HepG2 (cell line): ENCODE measurements around the gene PODXL2. TPM values are rescaled to one million over a fixed set of nuclear protein-coding genes. Genes with fewer than 3 reads are reported as not detected.

Source experiments
- CENPT ChIP-seq: sonication (generic); formaldehyde crosslinking; IDR thresholded peaks from 2 replicates; pipeline ENCODE4 v1.8.0; 2022; ENCODE audit warnings: low read depth, mild to moderate bottlenecking, moderate library complexity, missing genetic modification reagents
- DNMT3B ChIP-seq: conservative IDR thresholded peaks from 2 replicates; pipeline ENCODE4 v1.6.1; 2016; ENCODE audit warnings: missing biosample characterization, control low read depth
- KDM6A ChIP-seq: IDR thresholded peaks from 2 replicates; pipeline ENCODE4 v1.6.1; 2016; ENCODE audit warnings: low read depth
- REXO4 ChIP-seq: sonication (generic); formaldehyde crosslinking; IDR thresholded peaks from 2 replicates; pipeline ENCODE4 v1.8.0; 2022; ENCODE audit warnings: missing genetic modification reagents, mild to moderate bottlenecking, borderline replicate concordance
- RXRA ChIP-seq: sonication (generic); formaldehyde crosslinking; IDR thresholded peaks from 2 replicates; pipeline ENCODE4 v1.5.1; 2020; ENCODE audit warnings: missing genetic modification reagents
- TCF12 ChIP-seq, 2 experiments: fragments of 450-650 bp in 1 of 2; sonication (generic) in 1 of 2; formaldehyde crosslinking in 1 of 2; IDR thresholded peaks; 2 replicates each; pipeline versions ENCODE4 v1.6.1 to v1.8.0; 2017 to 2022; ENCODE audit warnings: antibody characterized with exemption in 1 of 2, mild to moderate bottlenecking in 1 of 2, missing genetic modification reagents in 1 of 2, moderate library complexity in 1 of 2
- ZEB1 ChIP-seq: IDR thresholded peaks from 2 replicates; pipeline ENCODE4 v1.6.1; 2012; ENCODE audit warnings: mild to moderate bottlenecking, low read depth, inconsistent platforms; ENCODE audit not compliant: insufficient replicate concordance
- ZFP1 ChIP-seq: IDR thresholded peaks from 2 replicates; pipeline ENCODE4 v1.6.1; 2016
- ZNF142 ChIP-seq: sonication (generic); formaldehyde crosslinking; IDR thresholded peaks from 2 replicates; pipeline ENCODE4 v1.4.0; 2020; ENCODE audit warnings: missing genetic modification reagents
- ZNF318 ChIP-seq: sonication (generic); formaldehyde crosslinking; IDR thresholded peaks from 2 replicates; pipeline ENCODE4 v1.4.0; 2020; ENCODE audit warnings: mild to moderate bottlenecking, missing genetic modification reagents
- ZNF354B ChIP-seq: sonication (generic); formaldehyde crosslinking; IDR thresholded peaks from 2 replicates; pipeline ENCODE4 v1.8.0; 2022; ENCODE audit warnings: mild to moderate bottlenecking, missing genetic modification reagents
- ZNF382 ChIP-seq: sonication (generic); formaldehyde crosslinking; IDR thresholded peaks from 2 replicates; pipeline ENCODE4 v1.5.0; 2020; ENCODE audit warnings: missing genetic modification reagents, mild to moderate bottlenecking, borderline replicate concordance
- ZNF660 ChIP-seq: sonication (generic); formaldehyde crosslinking; IDR thresholded peaks from 2 replicates; pipeline ENCODE4 v1.5.1; 2020; ENCODE audit warnings: mild to moderate bottlenecking, low read depth, missing genetic modification reagents, borderline replicate concordance
- ZNF740 ChIP-seq: sonication (generic); formaldehyde crosslinking; IDR thresholded peaks from 2 replicates; pipeline ENCODE4 v1.4.0; 2020; ENCODE audit warnings: missing genetic modification reagents
- polyA plus RNA-seq, 8 experiments: library from polyadenylated mRNA; depleted of rRNA in 3 of 8; stranded (reverse) in 7 of 8; unstranded in 1 of 8; fragments of >200 nt; fragmentation: Illumina TruSeq in 4 of 8; extraction: Trizol in 4 of 8; gene quantifications; 2 replicates each; pipeline versions ENCODE4 v1.2.1 to v1.2.3, GENCODE V29; 2011 to 2016; ENCODE audit warnings: low read depth in 4 of 8, missing spikeins in 1 of 8, mixed read lengths in 1 of 8; ENCODE audit not compliant: insufficient read depth in 1 of 8
- total RNA-seq, 5 experiments: library from RNA; depleted of rRNA; stranded (reverse); fragments of >200 nt; fragmentation: Illumina TruSeq; extraction: Trizol; gene quantifications; 2 replicates each; pipeline ENCODE4 v1.2.3, GENCODE V29; 2016; ENCODE audit warnings: low read depth in 1 of 5

PODXL2 gene
- total and polyA plus RNA-seq, 2 of the 13 experiments (the other 11 are each of a cell fraction or from before 2014, with no cell fraction given): 20.4 to 25.1 TPM

- TF ChIP-seq ZNF318 (CRISPR knock-in tag): no peak
- TF ChIP-seq ZNF382 (CRISPR knock-in tag): no peak
- no peak for TF ChIP-seq CENPT (CRISPR knock-in tag)
- TF ChIP-seq ZNF660 (CRISPR knock-in tag): no peak
- no peak for TF ChIP-seq DNMT3B (CRISPR knock-in tag)
- TF ChIP-seq ZNF354B: no peak
- no peak for TF ChIP-seq KDM6A (CRISPR knock-in tag)
- no peak for TF ChIP-seq TCF12 (IDR thresholded peaks at IDR 0.05)
- TF ChIP-seq TCF12 (CRISPR knock-in tag; IDR thresholded peaks at IDR 0.05): no peak
- no peak for TF ChIP-seq ZEB1
- TF ChIP-seq RXRA (CRISPR knock-in tag): peak; percentile 74
- 0 out of 2 replicates have a peak, but pooled peaks have one; percentile 54 for TF ChIP-seq REXO4 (CRISPR knock-in tag)
- no peak for TF ChIP-seq ZNF740 (CRISPR knock-in tag)
- no peak for TF ChIP-seq ZNF142 (CRISPR knock-in tag)
- TF ChIP-seq ZFP1 (CRISPR knock-in tag): no peak
Measured at GRCh38 chr3:127590593-127591465, 38.2 kb upstream of the PODXL2 start, which contains the start of gene TPRA1 (continued).
